Stimulated activated CD4-positive, alpha-beta T cell treated with anti-CD3 and anti-CD28 coated beads, Interleukin-15, amount 100 ng/mL, for 1 hour (primary cell): ENCODE results near the gene DKK3.

Source experiments
- DNase-seq, 2 donors: peaks; one replicate each; pipeline ENCODE4 v3.0.0-alpha.2; 2020; ENCODE audit warnings: low read depth in 1 of 2, low spot score in 1 of 2

Gene DKK3

DNA sequence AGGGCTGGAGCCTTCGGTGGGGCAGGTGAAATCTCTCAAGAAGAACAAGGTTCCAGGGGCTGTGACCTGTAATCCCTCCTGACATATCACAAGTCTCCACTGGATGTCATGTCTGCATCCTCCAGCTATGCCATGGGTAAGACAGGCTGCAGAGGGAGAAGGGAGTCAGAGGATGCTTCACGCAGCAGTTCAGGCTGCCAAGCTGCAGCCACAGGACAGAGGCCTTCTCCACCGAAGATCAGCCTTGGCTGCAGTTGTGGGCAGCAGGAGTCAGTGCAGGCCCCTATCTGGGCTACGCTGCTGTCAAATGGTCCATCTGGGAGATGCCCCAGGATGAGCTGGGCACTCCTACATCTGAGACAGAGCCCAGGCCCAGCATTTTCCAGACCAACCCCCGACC lies 25.0 kb downstream of the DKK3 start:
- no peak for DNase-seq

- DNase-seq: no peak
Measured at GRCh38 chr11:11982975-11983374, 25.5 kb downstream of the DKK3 start.

GRCh38 chr11:11982461-11982860 lies 26.0 kb downstream of the DKK3 start:
- no peak for DNase-seq

DNA sequence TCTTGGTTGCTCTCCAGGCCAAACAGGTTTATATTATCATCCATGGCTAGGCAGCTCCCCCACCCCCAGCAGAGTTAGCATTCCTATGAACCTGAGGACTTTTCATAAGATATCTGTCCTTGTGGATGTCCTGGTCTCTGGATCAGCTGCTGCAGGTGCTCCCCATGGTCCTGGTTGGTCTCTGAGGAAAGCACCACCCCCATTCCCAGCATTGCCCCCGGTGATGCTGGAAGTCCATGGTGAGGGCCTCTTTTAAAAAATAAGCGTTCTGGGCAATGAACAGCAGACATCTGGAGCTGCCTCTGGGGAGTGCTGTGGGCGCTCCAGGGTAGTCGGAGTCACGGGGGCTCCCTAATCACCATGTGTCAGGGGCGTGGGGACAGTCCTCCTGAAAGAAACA lies 26.6 kb downstream of the DKK3 start:
- DNase-seq: no peak

- no peak for DNase-seq
Measured at GRCh38 chr11:11981364-11981763, 27.1 kb downstream of the DKK3 start.

DNA sequence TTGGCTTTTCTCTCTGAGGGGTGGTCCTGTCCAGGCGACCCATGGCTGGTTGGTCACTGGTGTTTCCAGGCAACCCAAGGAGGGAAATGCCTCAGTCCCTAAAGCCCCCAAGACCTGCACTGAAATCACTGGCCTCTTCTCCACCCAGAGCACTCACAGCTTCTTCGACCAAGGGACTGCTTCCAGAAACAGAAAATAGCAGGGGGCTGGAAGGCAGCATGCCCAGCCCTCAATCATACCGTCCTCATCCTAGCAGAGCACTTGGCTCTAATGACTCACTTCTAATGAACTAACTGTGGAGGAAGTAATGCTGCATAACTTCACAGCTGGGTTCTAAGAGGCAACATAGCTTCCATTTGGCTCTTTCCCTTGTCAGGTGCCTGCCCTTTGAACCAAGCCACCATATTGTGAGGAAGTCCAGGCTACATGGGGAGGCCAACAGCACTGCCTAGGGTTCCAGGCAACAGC lies 27.6 kb downstream of the DKK3 start:
- DNase-seq: no peak

DNA sequence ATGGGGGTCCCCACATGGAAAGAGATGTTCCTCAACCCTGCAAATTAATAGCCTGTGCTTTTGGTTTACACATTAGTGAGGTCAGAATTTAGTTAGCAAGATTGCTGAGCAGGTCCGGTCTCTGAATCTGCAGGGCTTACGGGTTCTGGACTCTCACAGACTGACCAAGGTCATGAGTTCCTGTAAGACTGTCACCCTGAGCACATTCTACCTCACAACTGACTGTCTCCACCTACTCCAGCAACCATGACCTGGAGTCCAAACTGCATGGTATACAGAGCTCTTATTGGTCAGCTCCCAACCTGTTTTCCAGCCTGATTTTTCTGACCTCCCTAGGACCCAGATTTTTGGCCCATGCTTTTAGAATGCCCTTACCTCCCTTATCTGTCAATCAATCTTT lies 28.2 kb downstream of the DKK3 start:
- DNase-seq: no peak

- no peak for DNase-seq
Measured at GRCh38 chr11:11979488-11980117, 28.8 kb downstream of the DKK3 start.

DNA sequence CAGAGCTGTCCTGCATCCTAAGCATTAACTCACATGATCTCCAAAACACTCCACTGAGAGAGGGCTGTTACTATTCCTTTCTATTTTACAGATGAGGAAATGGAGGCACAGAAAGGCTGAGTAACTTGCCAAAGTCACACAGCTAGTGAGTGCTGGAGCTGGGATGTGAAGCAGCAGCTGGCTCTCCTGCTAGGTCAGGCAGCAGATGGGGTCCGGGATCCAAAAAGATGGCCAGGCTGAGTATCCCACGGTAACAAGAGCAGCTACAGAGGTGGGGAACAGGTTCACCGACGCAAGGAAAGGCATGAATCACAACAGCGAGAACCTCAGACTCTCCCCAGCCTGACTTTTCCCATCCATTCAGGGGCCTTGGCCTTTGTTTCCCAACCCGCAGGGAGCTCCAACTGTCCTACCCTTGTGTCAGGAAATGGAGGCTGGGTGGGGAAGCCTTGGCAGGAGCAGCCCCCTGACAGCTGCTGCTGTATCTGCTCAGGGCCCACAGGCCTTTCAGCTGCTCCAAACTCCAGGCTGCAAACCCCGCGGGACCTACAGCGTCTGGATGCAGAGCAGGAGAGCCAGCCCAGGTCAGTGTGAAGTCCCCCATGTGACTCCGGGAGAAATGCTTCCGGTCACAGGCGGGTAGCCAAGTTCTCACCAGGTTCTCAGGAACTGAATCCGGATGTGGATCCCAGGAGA lies 29.5 kb downstream of the DKK3 start:
- no peak for DNase-seq

- DNase-seq: no peak
Measured at GRCh38 chr11:11978098-11978637, 30.3 kb downstream of the DKK3 start.

DNA sequence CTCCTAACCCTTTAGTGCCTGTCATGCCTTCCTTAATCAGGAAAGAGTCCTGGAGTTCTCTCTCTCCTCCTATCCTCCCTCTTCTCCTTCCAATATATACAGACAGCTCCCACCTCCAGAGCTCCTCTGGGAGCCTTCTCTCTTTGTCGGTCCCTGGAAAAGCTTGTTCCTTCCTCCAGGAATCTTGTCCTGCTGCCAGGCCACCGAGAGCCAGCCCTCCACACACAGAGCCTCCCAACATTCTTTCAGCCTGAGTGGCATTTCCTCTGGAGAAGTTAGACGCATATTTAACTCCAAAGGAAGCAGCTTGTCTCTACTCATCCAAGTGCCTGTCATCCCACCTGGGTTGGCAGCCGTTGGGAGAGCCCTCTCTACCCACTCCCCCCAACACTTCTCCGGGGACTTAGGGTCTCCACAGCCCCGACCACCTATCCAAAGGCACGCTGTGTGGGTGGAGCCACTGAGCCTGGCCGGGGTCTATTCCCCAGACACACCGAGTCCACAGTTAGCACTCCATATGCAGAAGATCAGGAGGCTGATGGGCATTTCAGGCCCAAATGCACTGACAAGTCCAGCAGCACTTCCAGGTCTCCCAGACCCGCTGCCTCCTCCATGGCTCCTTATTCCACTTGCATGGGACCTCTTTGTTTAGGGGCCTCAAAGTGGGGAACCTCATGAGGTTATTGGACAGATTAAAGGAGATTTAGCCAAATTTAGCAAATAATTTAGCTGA lies 31.1 kb downstream of the DKK3 start:
- DNase-seq: no peak

GRCh38 chr11:11976481-11977127 lies 31.8 kb downstream of the DKK3 start:
- no peak for DNase-seq

DNA sequence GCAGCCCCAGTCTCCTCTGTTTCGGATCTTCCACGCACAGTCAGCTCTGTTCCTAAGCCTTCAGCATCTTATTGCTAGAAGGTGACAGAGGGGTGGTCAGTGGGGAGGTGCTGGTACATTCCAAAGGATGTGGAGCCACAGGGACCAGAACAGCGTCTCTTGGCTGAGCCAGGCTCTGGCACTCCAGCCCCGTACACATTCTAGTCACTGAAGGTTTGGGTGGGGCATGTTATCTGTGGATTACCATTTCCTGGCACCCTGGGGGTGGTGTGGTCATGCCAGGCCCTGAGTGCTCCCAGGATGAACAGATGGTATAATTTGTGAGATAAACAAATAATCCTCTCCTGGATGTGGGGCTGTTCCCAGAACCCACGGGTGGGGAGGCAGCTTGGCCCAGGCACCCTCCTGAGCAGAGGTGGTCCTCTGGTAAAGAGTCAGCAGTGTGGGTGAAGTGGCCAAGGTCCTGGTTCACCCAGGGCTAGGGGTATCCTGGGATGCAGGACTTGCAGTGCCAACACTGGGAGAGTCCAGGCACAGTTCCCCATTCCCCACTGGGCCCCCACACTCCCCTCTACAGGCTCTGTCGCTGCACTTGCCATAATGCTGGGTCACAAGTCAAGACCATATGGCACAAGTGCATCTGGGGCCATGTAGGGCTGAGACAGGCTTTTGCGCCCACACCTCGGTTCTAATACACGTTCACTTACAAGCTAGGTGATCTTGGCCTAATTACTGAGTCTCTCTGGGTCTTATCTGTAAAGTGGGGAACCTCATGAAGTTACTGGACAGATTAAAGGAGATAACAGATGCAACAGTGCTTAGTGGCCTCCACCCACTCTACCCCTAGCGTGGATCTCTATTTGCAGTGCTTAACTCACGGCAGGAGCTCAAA lies 33.0 kb downstream of the DKK3 start:
- DNase-seq: no peak

DNA sequence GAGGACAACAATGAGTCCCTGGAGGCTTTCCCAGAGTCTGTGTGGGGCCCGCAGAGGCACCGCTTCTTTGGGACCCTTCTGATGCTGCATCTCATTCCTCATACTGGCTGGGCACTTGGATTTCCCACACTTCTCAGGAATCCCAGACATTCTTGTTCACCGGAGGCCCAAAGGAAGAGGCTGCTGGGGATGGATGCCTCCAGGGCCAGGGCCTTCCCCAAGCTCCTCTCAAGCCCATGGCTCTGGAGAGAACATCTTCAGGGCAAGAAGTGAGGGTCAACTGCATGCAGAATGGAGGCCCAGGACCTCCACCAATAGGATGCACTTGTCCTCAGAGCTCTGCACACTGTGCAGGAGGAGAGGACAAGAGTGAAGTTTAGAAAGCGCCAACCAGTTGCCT lies 34.6 kb downstream of the DKK3 start:
- no peak for DNase-seq

- DNase-seq: no peak
Measured at GRCh38 chr11:11973361-11973800, 35.0 kb downstream of the DKK3 start.

DNA sequence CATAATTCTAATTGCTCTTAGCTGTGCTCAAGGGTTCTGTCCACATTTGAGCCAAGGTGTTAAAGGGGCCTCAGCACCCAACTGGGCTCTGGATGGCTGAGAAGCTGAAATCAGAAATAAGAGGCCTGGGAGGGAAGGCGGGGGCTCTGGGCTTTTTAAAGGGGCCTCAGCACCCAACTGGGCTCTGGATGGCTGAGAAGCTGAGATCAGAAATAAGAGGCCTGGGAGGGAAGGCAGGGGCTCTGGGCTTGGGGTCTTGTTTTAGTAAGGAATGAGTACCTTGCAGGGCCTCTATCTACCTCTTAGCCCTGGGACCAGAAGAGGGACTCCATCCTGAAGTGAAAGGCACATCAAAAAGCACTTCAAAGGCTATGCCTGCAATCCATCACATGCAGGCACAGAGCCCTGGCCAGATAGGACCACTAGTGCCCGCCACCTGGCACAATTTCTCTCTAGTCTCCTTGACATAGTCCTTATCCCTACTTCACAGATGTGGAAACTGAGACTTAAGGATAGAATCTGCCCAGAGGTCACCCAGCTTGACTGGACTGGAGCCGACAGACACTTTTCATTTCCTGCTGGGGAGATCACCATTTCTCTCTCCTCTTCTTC lies 35.6 kb downstream of the DKK3 start:
- DNase-seq: no peak

GRCh38 chr11:11971906-11972547 lies 36.4 kb downstream of the DKK3 start:
- DNase-seq: no peak

DNA sequence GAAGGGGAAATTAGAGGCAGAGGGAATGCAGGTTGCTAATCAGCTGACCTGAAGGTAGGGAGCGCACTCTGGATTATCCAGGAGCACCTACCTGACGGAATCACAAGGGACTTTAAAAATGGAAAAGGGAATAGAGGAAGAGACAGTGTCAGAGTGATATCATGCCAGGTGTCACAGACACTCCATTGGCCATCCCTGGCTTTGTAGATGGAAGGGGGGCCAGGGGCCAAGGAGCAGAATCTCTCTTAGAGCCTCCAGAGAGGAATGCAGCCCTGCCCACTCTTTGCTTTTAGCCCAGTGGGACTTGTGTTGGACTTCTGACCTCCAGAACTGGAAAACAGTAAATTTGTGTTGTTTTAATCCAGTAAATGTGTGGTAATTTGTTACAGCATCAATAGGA lies 37.9 kb downstream of the DKK3 start:
- DNase-seq: no peak

- no peak for DNase-seq
Measured at GRCh38 chr11:11969380-11970215, 38.8 kb downstream of the DKK3 start.
